Measurements from ENCODE around the gene SIRT7. TPM values are rescaled to one million over a fixed set of nuclear protein-coding genes. Genes with fewer than 3 reads are reported as not detected.
A peak's percentile ranks its signal among the peaks of the same experiment; 100 is the strongest.

Gene SIRT7
- total RNA-seq, 1 experiment from 2014 or later = 24.2 TPM

DNA sequence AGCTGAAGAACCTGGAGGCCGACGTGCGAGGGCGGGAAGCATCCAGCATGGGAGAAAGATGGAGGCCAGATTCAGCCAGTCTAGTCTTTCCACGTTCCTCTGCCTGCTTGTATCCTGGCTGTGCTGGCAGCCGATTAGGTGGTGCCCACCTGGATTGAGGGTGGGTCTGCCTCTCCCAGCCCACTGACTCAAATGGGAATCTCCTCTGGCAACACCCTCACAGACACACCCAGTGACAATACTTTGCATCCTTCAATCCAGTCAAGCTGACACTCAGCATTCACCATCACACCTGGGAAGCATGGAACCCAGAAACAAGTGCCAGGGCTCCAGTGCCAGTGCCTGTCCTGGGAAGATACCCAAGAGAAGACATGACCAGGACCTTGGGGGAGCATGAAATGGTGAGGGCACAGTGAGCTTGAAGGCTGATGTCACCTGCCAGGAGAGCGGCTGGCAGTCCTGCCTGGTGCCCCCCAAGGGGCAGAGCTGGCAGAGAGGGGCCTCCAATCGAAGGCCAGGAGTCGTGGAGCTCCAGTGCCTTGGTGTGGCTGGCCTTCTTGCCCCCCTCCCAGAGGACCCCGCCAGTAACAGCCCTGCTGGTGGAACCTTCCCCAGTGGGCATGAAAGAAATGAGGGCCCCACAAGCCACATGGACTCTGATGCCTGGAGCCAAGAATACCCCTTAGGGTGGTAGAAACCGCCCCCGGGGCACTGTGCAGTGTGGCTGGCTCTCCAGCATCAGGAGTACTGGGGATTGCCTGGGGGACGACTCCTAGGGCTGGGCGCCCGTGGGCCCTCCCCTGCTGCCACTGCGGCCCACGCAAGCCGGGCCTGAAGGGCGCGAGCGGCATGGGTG is 16.6 kb downstream of the SIRT7 start:
- ChIA-PET POLR2A (interaction anchor here (0.9 to 1.5 kb wide), 2 partner anchors 10 to 32 kb away, joined by 4 to 6 read pairs; partner anchors contain the start of genes ALYREF and ANAPC11), CTCF (interaction anchor here (0.9 to 1.8 kb wide), 3 partner anchors 32 to 129 kb away, joined by 3 to 4 read pairs (median 3); no protein-coding TSS in a partner anchor)
- peaks cover 16% of the 10 kb centered on the region for H3K36me3 Mint-ChIP-seq
- H3K4me3 Mint-ChIP-seq = peak overlapping the region; percentile 35
- DNase-seq (ENCODE audit: low spot score) = no peak
- no peak overlapping the region for H3K27ac Mint-ChIP-seq
- H3K27me3 Mint-ChIP-seq (ENCODE audit: low read depth) = peaks cover 13% of the 10 kb centered on the region
- no peaks in the 10 kb centered on the region for H3K4me1 Mint-ChIP-seq
- H3K9me3 Mint-ChIP-seq = no peaks in the 10 kb centered on the region
- no peak for TF ChIP-seq TCF7 (CRISPR knock-in tag; IDR thresholded peaks at IDR 0.05; ENCODE audit: low read depth)
- TF ChIP-seq, protein P1, sequence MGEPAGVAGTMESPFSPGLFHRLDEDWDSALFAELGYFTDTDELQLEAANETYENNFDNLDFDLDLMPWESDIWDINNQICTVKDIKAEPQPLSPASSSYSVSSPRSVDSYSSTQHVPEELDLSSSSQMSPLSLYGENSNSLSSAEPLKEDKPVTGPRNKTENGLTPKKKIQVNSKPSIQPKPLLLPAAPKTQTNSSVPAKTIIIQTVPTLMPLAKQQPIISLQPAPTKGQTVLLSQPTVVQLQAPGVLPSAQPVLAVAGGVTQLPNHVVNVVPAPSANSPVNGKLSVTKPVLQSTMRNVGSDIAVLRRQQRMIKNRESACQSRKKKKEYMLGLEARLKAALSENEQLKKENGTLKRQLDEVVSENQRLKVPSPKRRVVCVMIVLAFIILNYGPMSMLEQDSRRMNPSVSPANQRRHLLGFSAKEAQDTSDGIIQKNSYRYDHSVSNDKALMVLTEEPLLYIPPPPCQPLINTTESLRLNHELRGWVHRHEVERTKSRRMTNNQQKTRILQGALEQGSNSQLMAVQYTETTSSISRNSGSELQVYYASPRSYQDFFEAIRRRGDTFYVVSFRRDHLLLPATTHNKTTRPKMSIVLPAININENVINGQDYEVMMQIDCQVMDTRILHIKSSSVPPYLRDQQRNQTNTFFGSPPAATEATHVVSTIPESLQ (CRISPR knock-in tag; IDR thresholded peaks at IDR 0.05) = no peak
- no peak for TF ChIP-seq NR2C2 (CRISPR knock-in tag; IDR thresholded peaks at IDR 0.05)
- no peak for TF ChIP-seq TP53 (CRISPR knock-in tag; IDR thresholded peaks at IDR 0.05)
- TF ChIP-seq ESRRA (CRISPR knock-in tag; IDR thresholded peaks at IDR 0.05; ENCODE audit: borderline replicate concordance) = no peak
- TF ChIP-seq, protein P2, sequence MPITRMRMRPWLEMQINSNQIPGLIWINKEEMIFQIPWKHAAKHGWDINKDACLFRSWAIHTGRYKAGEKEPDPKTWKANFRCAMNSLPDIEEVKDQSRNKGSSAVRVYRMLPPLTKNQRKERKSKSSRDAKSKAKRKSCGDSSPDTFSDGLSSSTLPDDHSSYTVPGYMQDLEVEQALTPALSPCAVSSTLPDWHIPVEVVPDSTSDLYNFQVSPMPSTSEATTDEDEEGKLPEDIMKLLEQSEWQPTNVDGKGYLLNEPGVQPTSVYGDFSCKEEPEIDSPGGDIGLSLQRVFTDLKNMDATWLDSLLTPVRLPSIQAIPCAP (CRISPR knock-in tag; IDR thresholded peaks at IDR 0.05) = no peak
- TF ChIP-seq, protein P3, sequence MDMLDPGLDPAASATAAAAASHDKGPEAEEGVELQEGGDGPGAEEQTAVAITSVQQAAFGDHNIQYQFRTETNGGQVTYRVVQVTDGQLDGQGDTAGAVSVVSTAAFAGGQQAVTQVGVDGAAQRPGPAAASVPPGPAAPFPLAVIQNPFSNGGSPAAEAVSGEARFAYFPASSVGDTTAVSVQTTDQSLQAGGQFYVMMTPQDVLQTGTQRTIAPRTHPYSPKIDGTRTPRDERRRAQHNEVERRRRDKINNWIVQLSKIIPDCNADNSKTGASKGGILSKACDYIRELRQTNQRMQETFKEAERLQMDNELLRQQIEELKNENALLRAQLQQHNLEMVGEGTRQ (CRISPR knock-in tag; IDR thresholded peaks at IDR 0.05) = no peak
- TF ChIP-seq FOXJ3 (CRISPR knock-in tag; IDR thresholded peaks at IDR 0.05; ENCODE audit: borderline replicate concordance) = no peak
- TF ChIP-seq NFE2L1 (CRISPR knock-in tag; IDR thresholded peaks at IDR 0.05) = no peak
- TF ChIP-seq SMAD3 (CRISPR knock-in tag; IDR thresholded peaks at IDR 0.05; ENCODE audit: borderline replicate concordance) = no peak
- no peak for TF ChIP-seq NR1H2 (CRISPR knock-in tag; IDR thresholded peaks at IDR 0.05)
- TF ChIP-seq, protein P4, sequence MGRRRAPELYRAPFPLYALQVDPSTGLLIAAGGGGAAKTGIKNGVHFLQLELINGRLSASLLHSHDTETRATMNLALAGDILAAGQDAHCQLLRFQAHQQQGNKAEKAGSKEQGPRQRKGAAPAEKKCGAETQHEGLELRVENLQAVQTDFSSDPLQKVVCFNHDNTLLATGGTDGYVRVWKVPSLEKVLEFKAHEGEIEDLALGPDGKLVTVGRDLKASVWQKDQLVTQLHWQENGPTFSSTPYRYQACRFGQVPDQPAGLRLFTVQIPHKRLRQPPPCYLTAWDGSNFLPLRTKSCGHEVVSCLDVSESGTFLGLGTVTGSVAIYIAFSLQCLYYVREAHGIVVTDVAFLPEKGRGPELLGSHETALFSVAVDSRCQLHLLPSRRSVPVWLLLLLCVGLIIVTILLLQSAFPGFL (CRISPR knock-in tag; IDR thresholded peaks at IDR 0.05; ENCODE audit: borderline replicate concordance) = no peak
- no peak for TF ChIP-seq PRRX2 (CRISPR knock-in tag; IDR thresholded peaks at IDR 0.05)
- TF ChIP-seq HMGA2 (CRISPR knock-in tag; IDR thresholded peaks at IDR 0.05) = no peak
- ATAC-seq = peak; percentile 7

DNA sequence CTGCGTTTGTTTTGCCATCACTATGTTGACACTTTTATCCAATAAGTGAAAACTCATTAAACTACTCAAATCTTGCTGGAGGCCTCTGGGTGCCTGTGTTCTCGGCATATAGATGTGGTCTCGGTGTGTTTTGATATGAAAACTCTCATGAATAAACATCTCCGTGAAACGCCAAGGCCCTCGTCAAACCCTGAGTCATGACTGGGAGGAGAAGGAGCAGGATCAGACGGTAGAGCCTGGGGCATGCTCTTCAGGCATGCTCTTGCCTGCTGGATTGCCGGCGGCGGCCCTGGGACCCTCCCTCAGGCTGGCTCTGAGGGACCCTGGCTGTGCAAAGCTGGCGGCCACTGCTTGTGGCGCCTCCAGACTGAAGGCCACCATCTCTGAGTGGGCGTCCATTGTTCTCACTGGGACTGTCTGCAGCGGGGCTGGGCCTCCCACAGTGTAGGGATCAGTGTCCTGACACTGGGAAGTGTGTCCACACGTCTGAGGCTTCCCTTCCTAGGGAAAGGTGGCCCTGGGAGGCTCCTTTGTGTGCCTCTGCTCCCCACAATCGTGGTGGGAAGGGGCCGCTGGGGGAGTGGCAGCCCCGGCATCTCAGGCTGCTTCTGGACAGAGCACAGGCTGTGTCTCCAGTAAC is 17.7 kb downstream of the SIRT7 start:
- no peak for DNase-seq (ENCODE audit: low spot score)
- H3K27ac Mint-ChIP-seq = no peak overlapping the region; the same call in 1 of the 2 replicates
- TF ChIP-seq ZNF416 (CRISPR knock-in tag; IDR thresholded peaks at IDR 0.05) = no peak
- TF ChIP-seq, protein P5, sequence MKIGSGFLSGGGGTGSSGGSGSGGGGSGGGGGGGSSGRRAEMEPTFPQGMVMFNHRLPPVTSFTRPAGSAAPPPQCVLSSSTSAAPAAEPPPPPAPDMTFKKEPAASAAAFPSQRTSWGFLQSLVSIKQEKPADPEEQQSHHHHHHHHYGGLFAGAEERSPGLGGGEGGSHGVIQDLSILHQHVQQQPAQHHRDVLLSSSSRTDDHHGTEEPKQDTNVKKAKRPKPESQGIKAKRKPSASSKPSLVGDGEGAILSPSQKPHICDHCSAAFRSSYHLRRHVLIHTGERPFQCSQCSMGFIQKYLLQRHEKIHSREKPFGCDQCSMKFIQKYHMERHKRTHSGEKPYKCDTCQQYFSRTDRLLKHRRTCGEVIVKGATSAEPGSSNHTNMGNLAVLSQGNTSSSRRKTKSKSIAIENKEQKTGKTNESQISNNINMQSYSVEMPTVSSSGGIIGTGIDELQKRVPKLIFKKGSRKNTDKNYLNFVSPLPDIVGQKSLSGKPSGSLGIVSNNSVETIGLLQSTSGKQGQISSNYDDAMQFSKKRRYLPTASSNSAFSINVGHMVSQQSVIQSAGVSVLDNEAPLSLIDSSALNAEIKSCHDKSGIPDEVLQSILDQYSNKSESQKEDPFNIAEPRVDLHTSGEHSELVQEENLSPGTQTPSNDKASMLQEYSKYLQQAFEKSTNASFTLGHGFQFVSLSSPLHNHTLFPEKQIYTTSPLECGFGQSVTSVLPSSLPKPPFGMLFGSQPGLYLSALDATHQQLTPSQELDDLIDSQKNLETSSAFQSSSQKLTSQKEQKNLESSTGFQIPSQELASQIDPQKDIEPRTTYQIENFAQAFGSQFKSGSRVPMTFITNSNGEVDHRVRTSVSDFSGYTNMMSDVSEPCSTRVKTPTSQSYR (CRISPR knock-in tag; IDR thresholded peaks at IDR 0.05) = no peak
- TF ChIP-seq IRF2 (CRISPR knock-in tag; IDR thresholded peaks at IDR 0.05; ENCODE audit: borderline replicate concordance, low read depth) = no peak
- TF ChIP-seq, protein P6, sequence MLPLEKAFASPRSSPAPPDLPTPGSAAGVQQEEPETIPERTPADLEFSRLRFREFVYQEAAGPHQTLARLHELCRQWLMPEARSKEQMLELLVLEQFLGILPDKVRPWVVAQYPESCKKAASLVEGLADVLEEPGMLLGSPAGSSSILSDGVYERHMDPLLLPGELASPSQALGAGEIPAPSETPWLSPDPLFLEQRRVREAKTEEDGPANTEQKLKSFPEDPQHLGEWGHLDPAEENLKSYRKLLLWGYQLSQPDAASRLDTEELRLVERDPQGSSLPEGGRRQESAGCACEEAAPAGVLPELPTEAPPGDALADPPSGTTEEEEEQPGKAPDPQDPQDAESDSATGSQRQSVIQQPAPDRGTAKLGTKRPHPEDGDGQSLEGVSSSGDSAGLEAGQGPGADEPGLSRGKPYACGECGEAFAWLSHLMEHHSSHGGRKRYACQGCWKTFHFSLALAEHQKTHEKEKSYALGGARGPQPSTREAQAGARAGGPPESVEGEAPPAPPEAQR (CRISPR knock-in tag; IDR thresholded peaks at IDR 0.05) = no peak
- TF ChIP-seq CBFB (CRISPR knock-in tag; IDR thresholded peaks at IDR 0.05; ENCODE audit: low read depth) = no peak
- TF ChIP-seq, protein P7, sequence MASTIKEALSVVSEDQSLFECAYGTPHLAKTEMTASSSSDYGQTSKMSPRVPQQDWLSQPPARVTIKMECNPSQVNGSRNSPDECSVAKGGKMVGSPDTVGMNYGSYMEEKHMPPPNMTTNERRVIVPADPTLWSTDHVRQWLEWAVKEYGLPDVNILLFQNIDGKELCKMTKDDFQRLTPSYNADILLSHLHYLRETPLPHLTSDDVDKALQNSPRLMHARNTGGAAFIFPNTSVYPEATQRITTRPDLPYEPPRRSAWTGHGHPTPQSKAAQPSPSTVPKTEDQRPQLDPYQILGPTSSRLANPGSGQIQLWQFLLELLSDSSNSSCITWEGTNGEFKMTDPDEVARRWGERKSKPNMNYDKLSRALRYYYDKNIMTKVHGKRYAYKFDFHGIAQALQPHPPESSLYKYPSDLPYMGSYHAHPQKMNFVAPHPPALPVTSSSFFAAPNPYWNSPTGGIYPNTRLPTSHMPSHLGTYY (CRISPR knock-in tag; IDR thresholded peaks at IDR 0.05) = no peak
- TF ChIP-seq, protein P8, sequence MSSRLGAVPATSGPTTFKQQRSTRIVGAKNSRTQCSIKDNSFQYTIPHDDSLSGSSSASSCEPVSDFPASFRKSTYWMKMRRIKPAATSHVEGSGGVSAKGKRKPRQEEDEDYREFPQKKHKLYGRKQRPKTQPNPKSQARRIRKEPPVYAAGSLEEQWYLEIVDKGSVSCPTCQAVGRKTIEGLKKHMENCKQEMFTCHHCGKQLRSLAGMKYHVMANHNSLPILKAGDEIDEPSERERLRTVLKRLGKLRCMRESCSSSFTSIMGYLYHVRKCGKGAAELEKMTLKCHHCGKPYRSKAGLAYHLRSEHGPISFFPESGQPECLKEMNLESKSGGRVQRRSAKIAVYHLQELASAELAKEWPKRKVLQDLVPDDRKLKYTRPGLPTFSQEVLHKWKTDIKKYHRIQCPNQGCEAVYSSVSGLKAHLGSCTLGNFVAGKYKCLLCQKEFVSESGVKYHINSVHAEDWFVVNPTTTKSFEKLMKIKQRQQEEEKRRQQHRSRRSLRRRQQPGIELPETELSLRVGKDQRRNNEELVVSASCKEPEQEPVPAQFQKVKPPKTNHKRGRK (CRISPR knock-in tag; IDR thresholded peaks at IDR 0.05; ENCODE audit: borderline replicate concordance) = no peak
- no peak for TF ChIP-seq SOX15 (CRISPR knock-in tag; IDR thresholded peaks at IDR 0.05)

More for the DNA sequence above, 17.7 kb downstream of the SIRT7 start:
- H3K4me1 Mint-ChIP-seq = no peaks in the 10 kb centered on the region
- no peaks in the 10 kb centered on the region for H3K9me3 Mint-ChIP-seq
- ATAC-seq = no peak
- ChIA-PET POLR2A (no interaction called here), CTCF (no interaction called here)
- H3K4me3 Mint-ChIP-seq = no peak overlapping the region
- H3K36me3 Mint-ChIP-seq = peaks cover 21% of the 10 kb centered on the region
- H3K27me3 Mint-ChIP-seq (ENCODE audit: low read depth) = peaks cover 13% of the 10 kb centered on the region
